ENCODE measurements around the gene AKAP7.

DNA sequence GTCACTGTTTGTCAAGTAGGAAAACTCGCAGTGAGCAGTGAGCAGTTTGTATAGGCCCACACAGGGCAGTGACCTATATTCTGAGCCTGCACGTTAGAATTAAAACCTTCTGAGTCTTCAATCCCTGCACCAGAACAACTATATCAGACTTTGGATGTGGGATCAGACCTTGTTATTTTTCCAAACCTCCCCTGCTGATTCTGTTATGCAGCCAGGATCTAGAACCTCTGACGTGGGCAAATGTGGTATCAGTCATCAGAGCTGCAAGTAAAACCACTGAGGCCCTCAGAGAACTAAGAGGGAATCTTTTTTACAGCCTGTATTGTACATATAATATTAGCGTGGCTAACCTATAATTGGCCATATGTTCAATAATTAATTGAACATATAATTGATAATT lies 32.0 kb upstream of the AKAP7 start:
- TF ChIP-seq, protein P1, sequence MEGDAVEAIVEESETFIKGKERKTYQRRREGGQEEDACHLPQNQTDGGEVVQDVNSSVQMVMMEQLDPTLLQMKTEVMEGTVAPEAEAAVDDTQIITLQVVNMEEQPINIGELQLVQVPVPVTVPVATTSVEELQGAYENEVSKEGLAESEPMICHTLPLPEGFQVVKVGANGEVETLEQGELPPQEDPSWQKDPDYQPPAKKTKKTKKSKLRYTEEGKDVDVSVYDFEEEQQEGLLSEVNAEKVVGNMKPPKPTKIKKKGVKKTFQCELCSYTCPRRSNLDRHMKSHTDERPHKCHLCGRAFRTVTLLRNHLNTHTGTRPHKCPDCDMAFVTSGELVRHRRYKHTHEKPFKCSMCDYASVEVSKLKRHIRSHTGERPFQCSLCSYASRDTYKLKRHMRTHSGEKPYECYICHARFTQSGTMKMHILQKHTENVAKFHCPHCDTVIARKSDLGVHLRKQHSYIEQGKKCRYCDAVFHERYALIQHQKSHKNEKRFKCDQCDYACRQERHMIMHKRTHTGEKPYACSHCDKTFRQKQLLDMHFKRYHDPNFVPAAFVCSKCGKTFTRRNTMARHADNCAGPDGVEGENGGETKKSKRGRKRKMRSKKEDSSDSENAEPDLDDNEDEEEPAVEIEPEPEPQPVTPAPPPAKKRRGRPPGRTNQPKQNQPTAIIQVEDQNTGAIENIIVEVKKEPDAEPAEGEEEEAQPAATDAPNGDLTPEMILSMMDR (IDR thresholded peaks at IDR 0.05; ENCODE audit: low read length): no peak
- no peak for TF ChIP-seq EZH2 (IDR thresholded peaks at IDR 0.05; ENCODE audit: borderline replicate concordance, low read length)

Data from OCI-LY1 (cell line).